HG03196 (cell line): ENCODE results near the gene COL5A1.

ENCODE experiments used
- ATAC-seq: cut with Tn5 transposase; IDR thresholded peaks from one replicate; pipeline ENCODE4 v1.9.1; 2021; ENCODE audit not compliant: unreplicated experiment

Gene COL5A1

GRCh38 chr9:134641173-134641989 lies at the start of gene COL5A1:
Gene COL5A1, plus strand, starts transcription at chr9:134641803. Its CDS starts 385 bp downstream, at chr9:134642188.
- ATAC-seq, result no peak

- ATAC-seq, result no peak
These were observed 49.4 kb upstream of the COL5A1 start for GRCh38 chr9:134592018-134592818.

GRCh38 chr9:134592819-134593200 lies 48.8 kb upstream of the COL5A1 start:
- ATAC-seq, result no peak

- ATAC-seq, result no peak
These were observed 48.1 kb upstream of the COL5A1 start for GRCh38 chr9:134593286-134594077.

- no peak for ATAC-seq
These were observed 47.3 kb upstream of the COL5A1 start for GRCh38 chr9:134594078-134594941.

- no peak for ATAC-seq
These were observed 46.6 kb upstream of the COL5A1 start for GRCh38 chr9:134595014-134595413.

- ATAC-seq, result no peak
These were observed 44.3 kb upstream of the COL5A1 start for GRCh38 chr9:134597041-134597913.

GRCh38 chr9:134597957-134598883 lies 43.4 kb upstream of the COL5A1 start:
- ATAC-seq, result no peak

GRCh38 chr9:134598884-134599245 lies 42.7 kb upstream of the COL5A1 start:
- ATAC-seq, result no peak

- no peak for ATAC-seq
These were observed 41.2 kb upstream of the COL5A1 start for GRCh38 chr9:134600371-134600770.

- no peak for ATAC-seq
These were observed 40.6 kb upstream of the COL5A1 start for GRCh38 chr9:134600836-134601638.

GRCh38 chr9:134601764-134602163 lies 39.8 kb upstream of the COL5A1 start:
- no peak for ATAC-seq

GRCh38 chr9:134602547-134603362 lies 38.8 kb upstream of the COL5A1 start:
- no peak for ATAC-seq

GRCh38 chr9:134604834-134605233 lies 36.8 kb upstream of the COL5A1 start:
- no peak for ATAC-seq

- ATAC-seq, result no peak
These were observed 36.1 kb upstream of the COL5A1 start for GRCh38 chr9:134605351-134605965.

GRCh38 chr9:134605966-134606357 lies 35.6 kb upstream of the COL5A1 start:
- no peak for ATAC-seq
